ENCODE data around the gene SOCS3.

Gene SOCS3

GRCh38 chr17:78359997-78360370 is at the start of gene SOCS3:
SOCS3 (minus strand) TSS chr17:78360077; CDS start chr17:78359095, 982 bp downstream.
- DNase-seq = peak; percentile 99

GRCh38 chr17:78409191-78409928 is 49.5 kb upstream of the SOCS3 start:
- DNase-seq = no peak

GRCh38 chr17:78408476-78409050 is 48.7 kb upstream of the SOCS3 start:
- no peak for DNase-seq

- no peak for DNase-seq
These were observed 47.6 kb upstream of the SOCS3 start for GRCh38 chr17:78407387-78408000.

- DNase-seq = no peak
These were observed 47.0 kb upstream of the SOCS3 start for GRCh38 chr17:78406920-78407319.

- DNase-seq = no peak
These were observed 46.5 kb upstream of the SOCS3 start for GRCh38 chr17:78406396-78406795.

GRCh38 chr17:78403822-78404221 is 43.9 kb upstream of the SOCS3 start:
- DNase-seq = no peak

- no peak for DNase-seq
These were observed 42.0 kb upstream of the SOCS3 start for GRCh38 chr17:78401891-78402290.

- DNase-seq = peak; percentile 47
These were observed 41.4 kb upstream of the SOCS3 start for GRCh38 chr17:78401246-78401645.

- DNase-seq = no peak
These were observed 40.8 kb upstream of the SOCS3 start for GRCh38 chr17:78400581-78401240.

GRCh38 chr17:78399693-78400144 is 39.8 kb upstream of the SOCS3 start:
- no peak for DNase-seq

- DNase-seq = no peak
These were observed 39.3 kb upstream of the SOCS3 start for GRCh38 chr17:78399028-78399692.

- no peak for DNase-seq
These were observed 38.5 kb upstream of the SOCS3 start for GRCh38 chr17:78398390-78398789.

GRCh38 chr17:78397681-78398101 is 37.8 kb upstream of the SOCS3 start:
- DNase-seq = peak; percentile 38

- peak; percentile 48 for DNase-seq
These were observed 36.8 kb upstream of the SOCS3 start for GRCh38 chr17:78396441-78397337.

GRCh38 chr17:78395155-78395554 is 35.3 kb upstream of the SOCS3 start:
- no peak for DNase-seq

GRCh38 chr17:78394209-78394608 is 34.3 kb upstream of the SOCS3 start:
- no peak for DNase-seq

GRCh38 chr17:78393575-78393974 is 33.7 kb upstream of the SOCS3 start:
- DNase-seq = no peak

GRCh38 chr17:78392295-78392694 is 32.4 kb upstream of the SOCS3 start:
- DNase-seq = no peak

GRCh38 chr17:78391843-78392242 is 32.0 kb upstream of the SOCS3 start:
- peak; percentile 62 for DNase-seq

GRCh38 chr17:78391051-78391431 is 31.2 kb upstream of the SOCS3 start:
- no peak for DNase-seq

All from fibroblast of skin of right biceps (primary cell).